IMR-90 (cell line): ENCODE measurements around the gene TMTC2. TPM values are rescaled to one million over a fixed set of nuclear protein-coding genes. Genes with fewer than 3 reads are reported as not detected.

Experiments used
- ATAC-seq: fragments of 200-7000 bp; cut with Tn5 transposase; 2 replicates; pipeline ENCODE4 v1.9.1; 2020; ENCODE audit warnings: low read depth, mild to moderate bottlenecking, moderate library complexity
- BruUV-seq: library from RNA; stranded (reverse); fragments of 400-500 nt; replicated peaks from 2 replicates; lab custom pipeline; 2021; lab: Mats Ljungman, UMichigan
- CTCF ChIA-PET: fragments of 300-600 bp; formaldehyde crosslinking; extraction: SDS; loops from one replicate; lab custom pipeline; 2021; ENCODE audit warnings: antibody characterized with exemption; lab: Yijun Ruan, JAX
- POLR2A ChIA-PET: fragments of 300-600 bp; sonication (Branson Sonifier 250); formaldehyde crosslinking; loops from one replicate; lab custom pipeline; 2022; ENCODE audit warnings: antibody characterized with exemption; ENCODE audit not compliant: unreplicated experiment; lab: Charles Lee
- DNase-seq: peaks from one replicate; pipeline ENCODE4 v3.0.0; 2013
- H2AFZ ChIP-seq: replicated peaks from 2 replicates; pipeline ENCODE3; 2013; ENCODE audit warnings: low read length, mild to moderate bottlenecking; ENCODE audit not compliant: poor library complexity
- H2AK5ac ChIP-seq: 2 replicates; pipeline ENCODE4 v1.6.1; 2013; ENCODE audit warnings: low read depth, low read length, inconsistent platforms
- H2AK9ac ChIP-seq: replicated peaks from 2 replicates; pipeline ENCODE3; 2013; ENCODE audit warnings: mild to moderate bottlenecking, low read depth, low read length, moderate library complexity; ENCODE audit not compliant: poor library complexity
- H2BK120ac ChIP-seq: 2 replicates; pipeline ENCODE4 v1.6.1; 2013; ENCODE audit warnings: low read depth, low read length, inconsistent platforms
- H2BK15ac ChIP-seq: 3 replicates; pipeline ENCODE4 v1.6.1; 2013; ENCODE audit warnings: low read depth, low read length, inconsistent platforms
- H2BK20ac ChIP-seq: 2 replicates; pipeline ENCODE4 v1.6.1; 2013; ENCODE audit warnings: low read depth, mild to moderate bottlenecking, inconsistent platforms, low read length, moderate library complexity
- H2BK5ac ChIP-seq: 2 replicates; pipeline ENCODE4 v1.6.1; 2013; ENCODE audit warnings: mild to moderate bottlenecking, low read depth, low read length, inconsistent platforms; ENCODE audit not compliant: poor library complexity, severe bottlenecking
- H3K14ac ChIP-seq: replicated peaks from 2 replicates; pipeline ENCODE4 v1.6.1; 2013; ENCODE audit warnings: low read depth, low read length, inconsistent platforms
- H3K18ac ChIP-seq: 2 replicates; pipeline ENCODE4 v1.6.1; 2013; ENCODE audit warnings: low read depth, low read length, control low read depth
- H3K23ac ChIP-seq: 2 replicates; pipeline ENCODE4 v1.6.1; 2013; ENCODE audit warnings: low read depth, low read length, inconsistent platforms
- H3K27ac ChIP-seq: 2 replicates; pipeline ENCODE4 v1.5.1; 2013; ENCODE audit warnings: mild to moderate bottlenecking, control low read depth, low read length; ENCODE audit not compliant: insufficient read depth
- H3K27me3 ChIP-seq: 2 replicates; pipeline ENCODE4 v1.6.1; 2013; ENCODE audit warnings: low read length; ENCODE audit not compliant: control insufficient read depth, insufficient read depth
- H3K36me3 ChIP-seq: 2 replicates; pipeline ENCODE4 v1.6.1; 2013; ENCODE audit warnings: low read length, mixed read lengths; ENCODE audit not compliant: control insufficient read depth, insufficient read depth
- H3K4ac ChIP-seq: 2 replicates; pipeline ENCODE4 v1.6.1; 2013; ENCODE audit warnings: low read depth, low read length, inconsistent platforms
- H3K4me1 ChIP-seq: 2 replicates; pipeline ENCODE4 v1.6.1; 2013; ENCODE audit warnings: low read length, mixed read lengths; ENCODE audit not compliant: control insufficient read depth, insufficient read depth
- H3K4me2 ChIP-seq: 2 replicates; pipeline ENCODE4 v1.6.1; 2013; ENCODE audit warnings: low read depth, mild to moderate bottlenecking, control low read depth, low read length, moderate library complexity
- H3K4me3 ChIP-seq: 2 replicates; pipeline ENCODE4 v1.5.1; 2013; ENCODE audit warnings: low read depth, mild to moderate bottlenecking, control low read depth, low read length, moderate library complexity; ENCODE audit not compliant: insufficient read depth
- H3K56ac ChIP-seq: 2 replicates; pipeline ENCODE4 v1.6.1; 2013; ENCODE audit warnings: low read length, inconsistent platforms; ENCODE audit not compliant: insufficient read depth; ENCODE audit errors: extremely low read depth
- H3K79me1 ChIP-seq, 2 experiments: 2 replicates each; pipeline ENCODE4 v1.6.1; 2013; ENCODE audit warnings: low read length in 2 of 2, inconsistent platforms in 1 of 2, low read depth in 1 of 2
- H3K9ac ChIP-seq: 2 replicates; pipeline ENCODE4 v1.6.1; 2013; ENCODE audit warnings: low read depth, low read length, control low read depth
- H3K9me1 ChIP-seq: 2 replicates; pipeline ENCODE4 v1.6.1; 2013; ENCODE audit warnings: low read length, inconsistent platforms; ENCODE audit not compliant: insufficient read depth
- H3K9me3 ChIP-seq: 2 replicates; pipeline ENCODE4 v1.6.1; 2013; ENCODE audit warnings: low read length; ENCODE audit not compliant: control insufficient read depth, insufficient read depth
- H4K20me1 ChIP-seq: 2 replicates; pipeline ENCODE4 v1.6.1; 2013; ENCODE audit warnings: low read length, inconsistent platforms; ENCODE audit not compliant: insufficient read depth
- H4K5ac ChIP-seq: 2 replicates; pipeline ENCODE4 v1.6.1; 2013; ENCODE audit warnings: mild to moderate bottlenecking, low read depth, low read length, control low read depth
- H4K8ac ChIP-seq, 2 experiments: 2 replicates each; pipeline ENCODE4 v1.6.1; 2013; ENCODE audit warnings: low read depth in 2 of 2, low read length in 2 of 2, control low read depth in 1 of 2, inconsistent platforms in 1 of 2
- H4K91ac ChIP-seq: 2 replicates; pipeline ENCODE4 v1.6.1; 2013; ENCODE audit warnings: low read depth, low read length, inconsistent platforms; ENCODE audit not compliant: insufficient read depth
- BHLHE40 ChIP-seq: fragments of 150-350 bp; IDR thresholded peaks from 2 replicates; pipeline ENCODE4 v1.6.1; 2016; ENCODE audit warnings: mild to moderate bottlenecking, low read depth, low read length
- CEBPB ChIP-seq: IDR thresholded peaks from 2 replicates; pipeline ENCODE4 v1.6.1; 2012; ENCODE audit warnings: low read depth, low read length, improper control_type of control experiment
- CHD1 ChIP-seq: IDR thresholded peaks from 2 replicates; pipeline ENCODE4 v1.6.1; 2012; ENCODE audit warnings: low read depth, low read length, improper control_type of control experiment
- CTCF ChIP-seq: conservative IDR thresholded peaks from 2 replicates; pipeline ENCODE4 v1.5.1; 2012; ENCODE audit warnings: mild to moderate bottlenecking, low read depth, low read length, improper control_type of control experiment
- ELK1 ChIP-seq: fragments of 150-350 bp; IDR thresholded peaks from 2 replicates; pipeline ENCODE4 v1.6.1; 2016; ENCODE audit warnings: low read depth, mild to moderate bottlenecking, low read length, moderate library complexity, borderline replicate concordance
- MAFK ChIP-seq: IDR thresholded peaks from 2 replicates; pipeline ENCODE4 v1.6.1; 2012; ENCODE audit warnings: low read depth, low read length, improper control_type of control experiment
- MAZ ChIP-seq: IDR thresholded peaks from 2 replicates; pipeline ENCODE4 v1.6.1; 2012; ENCODE audit warnings: low read depth, mild to moderate bottlenecking, low read length, improper control_type of control experiment, moderate library complexity, borderline replicate concordance
- MXI1 ChIP-seq: IDR thresholded peaks from 2 replicates; pipeline ENCODE4 v1.6.1; 2012; ENCODE audit warnings: low read depth, mild to moderate bottlenecking, low read length, moderate library complexity, borderline replicate concordance
- NFE2L2 ChIP-seq: fragments of 150-350 bp; IDR thresholded peaks from 2 replicates; pipeline ENCODE4 v1.6.1; 2016; ENCODE audit warnings: low read depth, mild to moderate bottlenecking, low read length
- POLR2A ChIP-seq: IDR thresholded peaks from 2 replicates; pipeline ENCODE4 v1.6.1; 2012; ENCODE audit warnings: mild to moderate bottlenecking, low read depth, low read length
- RAD21 ChIP-seq: IDR thresholded peaks from 2 replicates; pipeline ENCODE4 v1.6.1; 2012; ENCODE audit warnings: low read length, improper control_type of control experiment
- RCOR1 ChIP-seq: IDR thresholded peaks from 2 replicates; pipeline ENCODE4 v1.6.1; 2012; ENCODE audit warnings: mild to moderate bottlenecking, low read length, improper control_type of control experiment; ENCODE audit not compliant: insufficient replicate concordance
- RFX5 ChIP-seq: IDR thresholded peaks from 2 replicates; pipeline ENCODE4 v1.8.0; 2012; ENCODE audit warnings: low read depth, mild to moderate bottlenecking, low read length, moderate library complexity
- SMC3 ChIP-seq: fragments of 150-350 bp; IDR thresholded peaks from 2 replicates; pipeline ENCODE4 v1.6.1; 2016; ENCODE audit warnings: low read depth, mild to moderate bottlenecking, antibody characterized with exemption, low read length, moderate library complexity
- USF2 ChIP-seq: fragments of 150-350 bp; IDR thresholded peaks from 2 replicates; pipeline ENCODE4 v1.6.1; 2017; ENCODE audit warnings: mild to moderate bottlenecking, antibody characterized with exemption, low read length, low read depth
- dilution Hi-C: fragments of 300-500 bp; cut with HindIII; formaldehyde crosslinking; loops from one replicate; pipeline ENCODE4 v1.14.3; 2018; ENCODE audit warnings: low sequenced_read_pairs; ENCODE audit not compliant: unreplicated experiment
- in situ Hi-C: fragments of 300-500 bp; cut with MboI; formaldehyde crosslinking; loops from 3 replicates; pipeline ENCODE4 v1.14.3; 2019; ENCODE audit warnings: low sequenced_read_pairs, inconsistent platforms, mixed read lengths
- intact Hi-C: fragments of 100-400 bp; cut with micrococcal nuclease; formaldehyde crosslinking; loops from 2 replicates; pipeline ENCODE4 v1.10.0; 2022
- polyA plus RNA-seq, 3 experiments: library from polyadenylated mRNA; depleted of rRNA; stranded (reverse); fragments of >200 nt; gene quantifications; 2 replicates each; pipeline ENCODE4 v1.2.3, GENCODE V29; 2012; ENCODE audit warnings: low replicate concordance in 1 of 3
- total RNA-seq: library from RNA; depleted of rRNA; stranded (reverse); fragments of >200 nt; gene quantifications from 2 replicates; pipeline ENCODE4 v1.2.3, GENCODE V29; 2012

TMTC2 gene
- total and polyA plus RNA-seq, 2 of the 4 experiments (the other 2 are of a cell fraction): 0.56 to 1.4 TPM

GRCh38 chr12:83067981-83068380 is 381.3 kb downstream of the TMTC2 start:
- in situ Hi-C loops (no loop called here), dilution Hi-C loops (no loop called here), intact Hi-C loops (no loop called here)
- no TSS peak for BruUV-seq
- Histone ChIP-seq H3K4me2 (no peak overlapping the region), H2AK5ac (no peak overlapping the region), H3K23ac (no peak overlapping the region), H4K8ac (no peak overlapping the region), H3K36me3 (no peaks in the 10 kb centered on the region), H2AFZ (no peak overlapping the region), H2BK120ac (no peak overlapping the region), H4K91ac (no peak overlapping the region), H4K5ac (no peak overlapping the region), H3K27me3 (no peaks in the 10 kb centered on the region), H3K14ac (no peak overlapping the region), H3K79me1 (no peaks in the 10 kb centered on the region), H4K20me1 (no peaks in the 10 kb centered on the region), H3K9ac (no peak overlapping the region), H3K4me1 (no peaks in the 10 kb centered on the region), H2BK15ac (no peak overlapping the region), H2BK20ac (no peak overlapping the region), H3K9me3 (no peaks in the 10 kb centered on the region), H3K18ac (no peak overlapping the region), H3K56ac (no peak overlapping the region), H3K9me1 (no peaks in the 10 kb centered on the region), H3K4me3 (no peak overlapping the region), H3K4ac (no peak overlapping the region), H2BK5ac (no peak overlapping the region), H3K27ac (no peak overlapping the region), H2AK9ac (no peak overlapping the region)
- CTCF ChIA-PET: interaction anchor here (0.7 kb wide), 1 partner anchor 1692 kb away, joined by 4 read pairs; no protein-coding TSS in a partner anchor
- ATAC-seq: no peak
- DNase-seq: no peak
- POLR2A ChIA-PET: no interaction called here
- TF ChIP-seq CTCF: no peak
- TF ChIP-seq NFE2L2: no peak
- TF ChIP-seq USF2: no peak
- TF ChIP-seq CEBPB: no peak
- no peak for TF ChIP-seq RCOR1
- no peak for TF ChIP-seq BHLHE40
- no peak for TF ChIP-seq MAFK
- no peak for TF ChIP-seq ELK1
- no peak for TF ChIP-seq CHD1
- no peak for TF ChIP-seq SMC3
- TF ChIP-seq MXI1: no peak
- TF ChIP-seq RFX5: no peak
- TF ChIP-seq MAZ: no peak
- no peak for TF ChIP-seq POLR2A
- no peak for TF ChIP-seq RAD21
